ENCODE measurements around the gene TBC1D9.

GRCh38 chr4:140642674-140643437, 113.3 kb downstream of the TBC1D9 start:
- no peak for TF ChIP-seq CTCF (IDR thresholded peaks at IDR 0.05; ENCODE audit: low read length)
- TF ChIP-seq EZH2 (IDR thresholded peaks at IDR 0.05; ENCODE audit: borderline replicate concordance, low read length), result no peak
